OCI-LY3 (cell line): Measurements from ENCODE around the gene COX11.

Experiments used
- CTCF ChIP-seq: fragments of 200-600, 300-600 bp; sonication (generic); IDR thresholded peaks from 2 replicates; pipeline ENCODE4 v1.5.1; 2014; ENCODE audit warnings: antibody characterized with exemption, low read length, low read depth
- EZH2phosphoT487 ChIP-seq: fragments of 200-600 bp; shearing (Covaris generic); IDR thresholded peaks from 2 replicates; pipeline ENCODE4 v1.6.1; 2018; ENCODE audit warnings: antibody characterized with exemption, mixed run types, low read depth

- TF ChIP-seq CTCF (no peak), EZH2phosphoT487 (no peak)
These were observed 36.0 kb upstream of the COX11 start for GRCh38 chr17:55004484-55004883.
